Astrocyte of the cerebellum (primary cell): ENCODE data around the gene FHOD3.

Experiments
- DNase-seq: peaks from one replicate; pipeline ENCODE4 v3.0.0-alpha.2; 2011; ENCODE audit warnings: low read depth
- H3K4me3 ChIP-seq: 2 replicates; pipeline ENCODE4 v1.5.1; 2011; ENCODE audit warnings: mild to moderate bottlenecking, low read depth, low read length, moderate library complexity
- CTCF ChIP-seq: IDR thresholded peaks from 2 replicates; pipeline ENCODE4 v1.5.1; 2012; ENCODE audit warnings: low read length, low read depth, moderate library complexity, mild to moderate bottlenecking; ENCODE audit errors: missing control alignments
- in situ Hi-C: cut with HindIII; loops from 2 replicates; pipeline ENCODE4 v1.10.0; 2017; ENCODE audit warnings: low sequenced_read_pairs

FHOD3 gene

GRCh38 chr18:36744261-36744876, 446.9 kb downstream of the FHOD3 start:
- in situ Hi-C loops = no loop called here
- TF ChIP-seq CTCF = no peak
- no peak overlapping the region for H3K4me3 ChIP-seq
- DNase-seq = no peak

GRCh38 chr18:36745219-36745975, 447.9 kb downstream of the FHOD3 start:
- no peak for TF ChIP-seq CTCF
- no peak for DNase-seq
- no peak overlapping the region for H3K4me3 ChIP-seq
- in situ Hi-C loops = no loop called here

GRCh38 chr18:36752929-36753865, 455.7 kb downstream of the FHOD3 start:
- peak; percentile 33 for TF ChIP-seq CTCF
- no peak overlapping the region for H3K4me3 ChIP-seq
- peak; percentile 59 for DNase-seq
- in situ Hi-C loops = no loop called here

GRCh38 chr18:36756242-36756641, 458.7 kb downstream of the FHOD3 start:
- no peak for TF ChIP-seq CTCF
- in situ Hi-C loops = no loop called here
- no peak for DNase-seq
- H3K4me3 ChIP-seq = no peak overlapping the region

- peak; percentile 65 for TF ChIP-seq CTCF
- peak; percentile 65 for DNase-seq
- in situ Hi-C loops = no loop called here
- H3K4me3 ChIP-seq = no peak overlapping the region
These were observed 459.6 kb downstream of the FHOD3 start for GRCh38 chr18:36757081-36757480.

GRCh38 chr18:36757991-36758390, 460.5 kb downstream of the FHOD3 start:
- no peak for DNase-seq
- TF ChIP-seq CTCF = no peak
- in situ Hi-C loops = no loop called here
- H3K4me3 ChIP-seq = no peak overlapping the region
